ENCODE data around the gene CDH23. TPM values are rescaled to one million over a fixed set of nuclear protein-coding genes. Genes with fewer than 3 reads are reported as not detected.

CDH23 gene
- polyA plus RNA-seq, 1 donor (not counting 4 experiments of a cell fraction or from before 2014, with no cell fraction given): 0.01 TPM

- no peak for TF ChIP-seq EZH2 (IDR thresholded peaks at IDR 0.05; ENCODE audit: low read length)
- no peak for TF ChIP-seq CTCF (optimal IDR thresholded peaks at IDR 0.05 in 1 of 3, IDR thresholded peaks at IDR 0.05 in 1 of 3, conservative IDR thresholded peaks at IDR 0.05 in 1 of 3; ENCODE audit: extremely low read depth in 1 of 3, insufficient read depth in 2 of 3, low read length in 3 of 3)
- no peak overlapping the region for H2AFZ ChIP-seq (ENCODE audit: control insufficient read depth, low read length)
- H3K4me3 ChIP-seq (ENCODE audit: control insufficient read depth in 2 of 3, extremely low read depth in 1 of 3, insufficient read depth in 2 of 3, low read depth in 1 of 3, low read length in 3 of 3): no peak overlapping the region
- H3K27ac ChIP-seq (ENCODE audit: control insufficient read depth, insufficient read depth, low read length): no peak overlapping the region
- no peaks in the 10 kb centered on the region for H3K36me3 ChIP-seq (ENCODE audit: control insufficient read depth in 2 of 2, extremely low read depth in 1 of 2, insufficient read depth in 2 of 2, low read length in 2 of 2)
- no peak overlapping the region for H3K9ac ChIP-seq (ENCODE audit: control insufficient read depth, extremely low read depth, insufficient read depth, low read length)
- no peaks in the 10 kb centered on the region for H4K20me1 ChIP-seq (ENCODE audit: control insufficient read depth, extremely low read depth, insufficient read depth, low read length)
- no peak overlapping the region for H3K4me2 ChIP-seq (ENCODE audit: control insufficient read depth, extremely low read depth, insufficient read depth, low read depth, low read length)
- no peaks in the 10 kb centered on the region for H3K4me1 ChIP-seq (ENCODE audit: control insufficient read depth, extremely low read depth, insufficient read depth, low read length)
- DNase-seq (ENCODE audit: low read depth, low spot score) (no peak), FAIRE-seq (no peak)
- H3K9me3 ChIP-seq (ENCODE audit: control insufficient read depth, low read depth, low read length): no peaks in the 10 kb centered on the region
- H3K9me1 ChIP-seq (ENCODE audit: control insufficient read depth, extremely low read depth, insufficient read depth, low read length): no peaks in the 10 kb centered on the region
- H3K79me2 ChIP-seq (ENCODE audit: control insufficient read depth, insufficient read depth, low read length): no peaks in the 10 kb centered on the region
- dilution Hi-C loops (cut with MboI; ENCODE audit: extremely low pct_ligation_motif_present, low sequenced_read_pairs): no loop called here
- H3K27me3 ChIP-seq (ENCODE audit: control insufficient read depth, extremely low read depth, insufficient read depth, low read length): peaks cover 11% of the 10 kb centered on the region
These were observed 30.5 kb downstream of the CDH23 start for GRCh38 chr10:71427246-71427645.

- Histone ChIP-seq H3K9me3 (ENCODE audit: control insufficient read depth, low read depth, low read length) (no peaks in the 10 kb centered on the region), H3K36me3 (ENCODE audit: control insufficient read depth in 2 of 2, extremely low read depth in 1 of 2, insufficient read depth in 2 of 2, low read length in 2 of 2) (no peaks in the 10 kb centered on the region), H4K20me1 (ENCODE audit: control insufficient read depth, extremely low read depth, insufficient read depth, low read length) (no peaks in the 10 kb centered on the region), H3K27me3 (ENCODE audit: control insufficient read depth, extremely low read depth, insufficient read depth, low read length) (peaks cover 15% of the 10 kb centered on the region), H3K9ac (ENCODE audit: control insufficient read depth, extremely low read depth, insufficient read depth, low read length) (no peak overlapping the region), H3K4me2 (ENCODE audit: control insufficient read depth, extremely low read depth, insufficient read depth, low read depth, low read length) (no peak overlapping the region), H3K4me3 (ENCODE audit: control insufficient read depth in 2 of 3, extremely low read depth in 1 of 3, insufficient read depth in 2 of 3, low read depth in 1 of 3, low read length in 3 of 3) (no peak overlapping the region), H3K79me2 (ENCODE audit: control insufficient read depth, insufficient read depth, low read length) (no peaks in the 10 kb centered on the region), H3K27ac (ENCODE audit: control insufficient read depth, insufficient read depth, low read length) (no peak overlapping the region), H3K9me1 (ENCODE audit: control insufficient read depth, extremely low read depth, insufficient read depth, low read length) (no peaks in the 10 kb centered on the region), H2AFZ (ENCODE audit: control insufficient read depth, low read length) (no peak overlapping the region), H3K4me1 (ENCODE audit: control insufficient read depth, extremely low read depth, insufficient read depth, low read length) (no peaks in the 10 kb centered on the region)
- no peak for TF ChIP-seq EZH2 (IDR thresholded peaks at IDR 0.05; ENCODE audit: low read length)
- no peak for TF ChIP-seq CTCF (optimal IDR thresholded peaks at IDR 0.05 in 1 of 3, IDR thresholded peaks at IDR 0.05 in 1 of 3, conservative IDR thresholded peaks at IDR 0.05 in 1 of 3; ENCODE audit: extremely low read depth in 1 of 3, insufficient read depth in 2 of 3, low read length in 3 of 3)
- dilution Hi-C loops (cut with MboI; ENCODE audit: extremely low pct_ligation_motif_present, low sequenced_read_pairs): no loop called here
- DNase-seq (ENCODE audit: low read depth, low spot score): no peak
- no peak for FAIRE-seq
These were observed 32.6 kb downstream of the CDH23 start for GRCh38 chr10:71429304-71429703.
